HG02981 (cell line): Measurements from ENCODE around the gene SPTB.

Experiments
- ATAC-seq: cut with Tn5 transposase; IDR thresholded peaks from one replicate; pipeline ENCODE4 v1.9.1; 2021; ENCODE audit warnings: mild to moderate bottlenecking, moderate library complexity; ENCODE audit not compliant: unreplicated experiment

The SPTB gene

GRCh38 chr14:64755781-64756221 is 123.9 kb downstream of the SPTB start:
- ATAC-seq, result no peak

GRCh38 chr14:64754685-64755084 is 125.0 kb downstream of the SPTB start:
- no peak for ATAC-seq

GRCh38 chr14:64753999-64754398 is 125.7 kb downstream of the SPTB start:
- ATAC-seq, result no peak

- no peak for ATAC-seq
These were observed 126.3 kb downstream of the SPTB start for GRCh38 chr14:64753374-64753773.

GRCh38 chr14:64752909-64753308 is 126.8 kb downstream of the SPTB start:
- no peak for ATAC-seq

- no peak for ATAC-seq
These were observed 130.6 kb downstream of the SPTB start for GRCh38 chr14:64748995-64749714.

DNA sequence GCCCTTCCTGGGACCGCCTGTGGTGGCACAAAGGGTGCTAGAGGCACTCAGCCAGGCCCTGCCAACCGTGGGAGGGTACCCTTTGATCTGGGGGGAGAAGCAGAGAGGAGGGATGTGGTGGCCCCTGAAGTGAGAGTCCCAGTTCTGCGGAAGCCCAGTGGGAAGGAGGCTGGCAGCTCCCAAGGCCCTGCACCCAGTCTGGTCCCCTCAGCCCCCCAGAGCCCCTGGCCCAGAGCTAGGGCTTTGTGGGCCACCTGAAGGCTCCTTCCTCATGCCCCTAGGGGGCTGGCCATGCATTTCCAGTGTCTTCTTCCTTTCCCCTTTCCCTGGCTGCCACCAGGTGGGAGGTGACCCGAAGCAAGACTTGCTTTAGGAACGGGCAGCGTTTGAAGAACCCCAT is 131.2 kb downstream of the SPTB start:
- no peak for ATAC-seq

DNA sequence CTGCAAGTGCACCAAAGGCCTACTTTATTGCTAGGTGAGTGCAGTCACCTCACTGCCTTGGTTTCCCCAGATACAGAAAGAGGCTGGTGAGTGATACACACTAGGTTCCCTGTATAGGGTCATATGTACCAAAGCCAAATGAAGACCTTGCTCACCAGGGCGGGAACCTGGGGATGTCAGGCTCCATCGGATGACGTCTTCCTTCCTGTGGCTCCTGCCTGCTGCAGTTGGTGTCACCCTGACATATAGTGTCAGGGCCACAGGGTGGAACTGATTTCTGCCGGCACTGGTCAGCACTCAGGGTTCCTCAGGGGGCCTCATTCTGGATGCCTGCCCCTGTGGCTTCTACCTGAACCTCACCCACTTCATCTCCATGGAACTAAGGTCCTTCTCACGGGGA is 132.4 kb downstream of the SPTB start:
- no peak for ATAC-seq

GRCh38 chr14:64746298-64747250 is 133.1 kb downstream of the SPTB start:
- ATAC-seq, result no peak

GRCh38 chr14:64745511-64746091 is 134.1 kb downstream of the SPTB start:
- no peak for ATAC-seq

DNA sequence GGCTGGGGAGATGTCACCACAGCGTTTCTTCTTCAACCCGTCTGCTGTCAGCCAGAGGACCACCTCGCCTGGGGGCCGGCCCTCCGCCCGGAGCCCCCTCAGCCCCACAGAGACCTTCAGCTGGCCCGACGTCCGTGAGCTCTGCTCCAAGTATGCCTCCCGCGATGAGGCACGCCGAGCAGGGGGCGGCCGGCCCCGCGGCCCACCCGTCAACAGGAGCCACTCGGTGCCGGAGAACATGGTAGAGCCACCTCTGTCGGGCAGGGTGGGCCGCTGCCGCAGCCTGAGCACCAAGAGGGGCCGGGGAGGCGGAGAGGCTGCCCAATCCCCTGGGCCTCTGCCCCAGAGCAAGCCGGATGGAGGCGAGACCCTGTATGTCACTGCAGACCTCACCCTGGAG is 136.6 kb downstream of the SPTB start:
- ATAC-seq, result no peak

GRCh38 chr14:64741961-64742360 is 137.7 kb downstream of the SPTB start:
- no peak for ATAC-seq

DNA sequence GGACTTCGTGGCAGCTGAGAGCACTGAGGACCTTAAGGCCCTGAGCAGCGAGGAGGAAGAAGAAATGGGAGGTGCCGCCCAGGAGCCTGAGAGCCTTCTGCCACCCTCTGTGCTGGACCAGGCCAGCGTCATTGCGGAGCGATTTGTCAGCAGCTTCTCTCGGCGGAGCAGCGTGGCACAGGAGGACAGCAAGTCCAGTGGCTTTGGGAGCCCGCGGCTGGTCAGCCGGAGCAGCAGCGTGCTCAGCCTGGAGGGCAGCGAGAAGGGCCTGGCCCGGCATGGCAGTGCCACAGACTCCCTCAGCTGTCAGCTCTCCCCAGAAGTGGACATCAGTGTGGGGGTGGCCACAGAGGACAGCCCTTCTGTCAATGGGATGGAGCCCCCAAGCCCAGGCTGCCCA is 138.5 kb downstream of the SPTB start:
- no peak for ATAC-seq

DNA sequence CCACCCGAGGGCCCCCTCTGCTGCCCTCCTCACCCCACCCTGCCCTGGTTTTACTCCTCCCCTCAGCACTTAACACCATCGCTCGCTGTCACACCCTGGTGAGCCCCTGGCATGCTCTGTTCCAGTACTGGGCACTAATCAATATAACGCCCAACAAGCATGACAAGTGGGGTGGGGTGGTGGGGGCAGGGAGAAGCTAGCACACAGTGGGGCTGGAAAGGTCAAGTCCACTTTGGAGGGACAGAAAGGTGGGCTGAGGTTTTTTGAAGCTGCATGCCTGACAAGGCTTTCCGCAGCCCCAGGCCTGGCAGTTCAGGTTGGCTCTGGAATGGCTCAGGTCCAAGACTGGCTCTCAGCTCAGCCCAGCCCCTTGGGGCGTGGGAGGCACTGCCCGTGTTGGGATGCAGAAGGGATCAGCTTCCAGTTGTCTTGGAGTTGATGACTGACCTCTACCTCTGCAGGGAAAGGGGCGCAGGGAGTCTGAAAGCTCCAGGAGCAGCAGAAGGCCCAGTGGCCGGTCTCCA is 141.4 kb downstream of the SPTB start:
- no peak for ATAC-seq

DNA sequence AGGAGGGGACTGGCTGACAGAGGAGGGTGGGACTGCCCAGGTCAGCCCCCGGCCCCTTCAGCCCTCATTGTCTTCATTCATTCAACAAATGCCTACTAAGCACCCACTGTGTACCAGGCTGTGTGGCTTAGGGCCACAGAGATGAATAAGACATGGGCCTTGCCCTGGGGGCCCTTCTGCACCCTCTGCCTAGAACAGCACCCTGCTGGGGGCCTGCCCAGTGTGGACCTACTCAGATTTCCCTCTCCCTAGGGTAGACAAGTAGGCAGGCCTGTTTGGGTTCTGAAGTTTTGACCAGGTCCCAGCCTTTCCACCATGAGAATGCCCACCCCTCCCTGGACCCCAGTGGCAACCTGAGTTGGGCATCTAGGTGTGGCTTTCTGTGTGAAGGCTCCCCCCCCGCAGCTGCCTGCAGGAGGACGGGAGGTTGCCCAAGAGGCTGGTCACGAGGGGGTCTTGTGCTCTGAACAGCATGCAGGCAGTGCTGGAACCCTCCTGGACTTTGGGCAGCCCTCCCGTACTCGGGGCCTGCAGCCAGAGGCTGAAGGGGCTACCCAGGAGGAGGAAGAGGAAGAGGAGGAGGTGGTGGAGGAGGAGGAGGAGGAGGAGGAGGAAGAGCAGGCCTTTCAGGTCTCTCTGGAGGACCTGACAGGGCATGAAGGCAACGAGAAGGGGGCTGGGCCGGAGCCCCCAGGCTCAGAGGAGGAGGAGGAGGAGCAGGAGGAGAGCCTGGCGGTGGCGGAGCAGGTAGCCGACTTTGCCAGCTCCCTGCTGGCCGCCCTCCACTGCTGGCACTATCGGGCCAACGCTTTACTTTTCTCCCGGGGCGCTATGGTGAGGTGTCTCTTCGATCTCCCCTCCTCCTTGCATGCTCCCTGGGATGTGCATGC is 142.1 kb downstream of the SPTB start:
- ATAC-seq, result no peak

DNA sequence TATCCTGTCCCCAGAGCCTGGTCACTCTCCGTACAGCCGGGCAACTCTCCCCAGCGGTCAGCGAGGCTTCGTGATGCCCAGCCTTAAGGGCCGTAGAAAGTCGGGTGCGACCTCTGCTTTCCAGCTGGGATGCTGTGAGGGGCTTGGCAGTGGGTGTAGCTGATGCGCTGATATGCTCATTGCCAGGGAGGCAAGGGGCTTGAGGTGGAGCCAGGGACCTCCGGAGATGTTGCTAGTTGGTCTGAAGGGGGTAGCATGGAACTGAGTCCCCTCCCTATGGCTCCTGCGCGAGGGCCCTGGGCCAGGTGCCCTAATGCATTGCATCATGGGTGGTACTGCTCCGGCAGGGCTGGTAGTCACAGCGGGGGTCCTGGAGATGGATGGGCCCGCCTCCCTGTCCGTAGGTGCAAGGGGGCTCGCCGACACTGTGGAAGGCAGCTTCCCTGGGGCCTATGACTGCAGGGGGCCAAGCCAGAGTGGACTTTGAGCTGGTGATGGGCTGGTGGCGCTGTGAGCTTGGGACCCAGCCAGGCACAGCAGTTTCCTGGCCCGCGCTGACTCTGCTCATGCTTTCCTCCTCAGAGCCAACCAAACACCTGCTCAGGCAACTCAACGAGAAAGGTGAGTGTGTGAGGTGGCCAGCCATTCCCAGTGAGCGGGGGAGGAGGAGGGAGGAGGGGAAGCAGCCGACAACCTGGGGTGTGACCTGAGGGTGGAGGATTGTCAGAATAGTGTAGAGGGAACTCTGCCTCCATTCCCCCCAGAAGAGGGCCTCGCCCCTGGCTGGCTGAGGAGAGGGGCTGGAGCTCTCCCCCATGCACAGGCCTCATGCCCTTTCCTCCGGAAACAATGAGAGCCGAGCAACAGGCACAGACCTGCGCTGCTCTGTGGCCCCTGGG is 143.2 kb downstream of the SPTB start:
- ATAC-seq, result no peak

DNA sequence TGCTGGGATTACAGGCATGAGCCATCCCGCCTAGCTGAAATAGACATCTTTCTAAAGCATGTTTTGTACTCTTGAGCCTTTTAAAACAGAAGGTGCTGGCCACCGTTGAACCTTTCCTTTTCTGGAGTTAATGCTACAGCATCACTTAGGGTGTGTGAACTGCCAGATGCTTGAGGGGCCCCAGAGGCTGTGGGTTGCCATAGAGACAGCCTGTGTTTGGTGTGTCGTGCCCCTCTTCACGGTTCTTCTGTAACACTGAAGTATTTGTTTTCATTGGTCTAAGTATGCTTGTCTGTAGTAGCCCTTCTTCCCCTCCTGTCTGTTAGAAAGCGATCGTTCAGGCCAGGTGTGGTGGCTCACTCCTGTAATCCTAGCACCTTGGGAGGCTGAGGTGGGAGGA is 144.7 kb downstream of the SPTB start:
- ATAC-seq, result no peak

DNA sequence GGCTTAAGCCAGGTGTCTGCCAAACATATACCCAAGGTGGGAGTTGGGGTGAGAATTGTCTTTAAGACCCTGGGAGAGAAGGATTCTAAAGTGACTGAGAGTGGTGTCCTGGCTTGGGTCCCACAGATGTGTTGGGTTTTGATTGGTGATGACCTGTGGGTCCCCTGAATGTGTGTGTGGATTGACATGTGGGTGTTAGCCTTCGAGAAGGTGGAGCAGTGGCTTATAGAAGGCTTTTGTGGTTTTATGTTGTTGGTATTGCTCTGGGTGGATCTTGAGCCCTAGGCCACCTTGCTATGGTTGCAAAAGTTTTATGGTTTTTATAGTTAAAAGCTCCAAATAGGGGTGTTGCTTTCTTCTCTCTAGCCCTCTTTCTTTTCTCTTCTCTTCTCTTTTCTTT is 145.8 kb downstream of the SPTB start:
- no peak for ATAC-seq

DNA sequence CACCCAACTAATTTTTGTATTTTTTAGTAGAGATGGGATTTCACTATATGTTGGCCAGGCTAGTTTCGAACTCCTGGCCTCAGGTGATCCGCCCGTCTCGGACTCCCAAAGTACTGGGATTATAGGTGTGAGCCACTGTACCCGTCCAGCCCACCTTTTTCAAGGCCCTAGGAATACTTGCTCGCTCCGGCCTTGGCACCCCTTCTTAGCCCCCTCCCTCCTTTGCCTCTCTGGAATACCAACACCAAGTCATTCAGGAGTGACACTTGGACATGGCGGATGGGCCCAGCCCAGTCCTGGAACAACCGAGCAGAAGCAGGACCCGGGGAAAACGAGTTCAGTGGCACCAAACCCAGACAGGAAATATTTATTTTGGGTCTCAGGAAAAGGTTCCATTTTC is 146.4 kb downstream of the SPTB start:
- ATAC-seq, result no peak
